ENCODE measurements around the gene FZD8. TPM values are rescaled to one million over a fixed set of nuclear protein-coding genes. Genes with fewer than 3 reads are reported as not detected.

FZD8 gene
- total RNA-seq, 4 donors from 2014 or later: 3.5 to 10.3 (median 6.0) TPM

GRCh38 chr10:35600193-35600592, 41.9 kb downstream of the FZD8 start:
- no peak for DNase-seq (ENCODE audit: low spot score in 2 of 2)
- no peaks in the 10 kb centered on the region for H3K4me1 ChIP-seq
- no peak overlapping the region for H3K4me3 ChIP-seq
- H3K36me3 ChIP-seq: no peaks in the 10 kb centered on the region
- TF ChIP-seq EP300 (IDR thresholded peaks at IDR 0.05): no peak
- no peak for TF ChIP-seq CTCF (IDR thresholded peaks at IDR 0.05)
- TF ChIP-seq POLR2AphosphoS5 (IDR thresholded peaks at IDR 0.05): no peak
- TF ChIP-seq POLR2A (IDR thresholded peaks at IDR 0.05): no peak
- H3K27ac ChIP-seq: no peak overlapping the region
- no peaks in the 10 kb centered on the region for H3K9me3 ChIP-seq
- 77% methylated on average over 2 of the region's 2 CpGs for WGBS
- peaks cover 22% of the 10 kb centered on the region for H3K27me3 ChIP-seq

GRCh38 chr10:35598379-35598778, 43.7 kb downstream of the FZD8 start:
- WGBS: 42% methylated on average over 6 of the region's 6 CpGs
- H3K9me3 ChIP-seq: no peaks in the 10 kb centered on the region
- peaks cover 18% of the 10 kb centered on the region for H3K27me3 ChIP-seq
- H3K27ac ChIP-seq: no peak overlapping the region
- DNase-seq (ENCODE audit: low spot score in 2 of 2): no peak
- H3K4me3 ChIP-seq: no peak overlapping the region
- no peak for TF ChIP-seq CTCF (IDR thresholded peaks at IDR 0.05)
- no peaks in the 10 kb centered on the region for H3K4me1 ChIP-seq
- no peaks in the 10 kb centered on the region for H3K36me3 ChIP-seq

DNA sequence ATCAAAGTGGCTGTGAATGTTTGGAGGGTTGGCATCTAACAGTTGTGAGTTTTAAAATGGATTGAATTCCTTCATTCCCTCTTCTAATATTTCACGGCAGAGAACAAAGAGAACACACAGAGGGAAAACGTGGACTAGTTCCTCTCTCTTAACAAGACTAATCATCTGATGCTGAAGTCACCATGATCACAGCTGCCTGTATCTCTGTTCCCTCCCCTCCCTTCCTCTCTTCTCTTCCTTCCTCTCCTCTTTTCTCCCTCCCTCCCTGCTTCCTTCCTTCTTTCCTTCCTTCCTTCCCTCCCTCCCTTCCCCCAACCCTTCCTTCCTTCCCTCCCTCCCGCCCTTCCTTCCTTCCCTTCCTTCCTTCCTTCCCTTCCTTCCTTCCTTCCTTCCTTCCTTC, 47.0 kb downstream of the FZD8 start:
- H3K27me3 ChIP-seq: peaks cover 5% of the 10 kb centered on the region
- 44% methylated on average over 3 of the region's 3 CpGs for WGBS
- H3K4me1 ChIP-seq: no peaks in the 10 kb centered on the region
- DNase-seq (ENCODE audit: low spot score in 2 of 2): no peak
- no peak for TF ChIP-seq POLR2A (IDR thresholded peaks at IDR 0.05)
- no peak for TF ChIP-seq POLR2AphosphoS5 (IDR thresholded peaks at IDR 0.05)
- no peak for TF ChIP-seq EP300 (IDR thresholded peaks at IDR 0.05)
- no peak for TF ChIP-seq CTCF (IDR thresholded peaks at IDR 0.05)
- H3K9me3 ChIP-seq: no peaks in the 10 kb centered on the region
- H3K27ac ChIP-seq: no peak overlapping the region
- H3K4me3 ChIP-seq: no peak overlapping the region
- H3K36me3 ChIP-seq: no peaks in the 10 kb centered on the region

DNA sequence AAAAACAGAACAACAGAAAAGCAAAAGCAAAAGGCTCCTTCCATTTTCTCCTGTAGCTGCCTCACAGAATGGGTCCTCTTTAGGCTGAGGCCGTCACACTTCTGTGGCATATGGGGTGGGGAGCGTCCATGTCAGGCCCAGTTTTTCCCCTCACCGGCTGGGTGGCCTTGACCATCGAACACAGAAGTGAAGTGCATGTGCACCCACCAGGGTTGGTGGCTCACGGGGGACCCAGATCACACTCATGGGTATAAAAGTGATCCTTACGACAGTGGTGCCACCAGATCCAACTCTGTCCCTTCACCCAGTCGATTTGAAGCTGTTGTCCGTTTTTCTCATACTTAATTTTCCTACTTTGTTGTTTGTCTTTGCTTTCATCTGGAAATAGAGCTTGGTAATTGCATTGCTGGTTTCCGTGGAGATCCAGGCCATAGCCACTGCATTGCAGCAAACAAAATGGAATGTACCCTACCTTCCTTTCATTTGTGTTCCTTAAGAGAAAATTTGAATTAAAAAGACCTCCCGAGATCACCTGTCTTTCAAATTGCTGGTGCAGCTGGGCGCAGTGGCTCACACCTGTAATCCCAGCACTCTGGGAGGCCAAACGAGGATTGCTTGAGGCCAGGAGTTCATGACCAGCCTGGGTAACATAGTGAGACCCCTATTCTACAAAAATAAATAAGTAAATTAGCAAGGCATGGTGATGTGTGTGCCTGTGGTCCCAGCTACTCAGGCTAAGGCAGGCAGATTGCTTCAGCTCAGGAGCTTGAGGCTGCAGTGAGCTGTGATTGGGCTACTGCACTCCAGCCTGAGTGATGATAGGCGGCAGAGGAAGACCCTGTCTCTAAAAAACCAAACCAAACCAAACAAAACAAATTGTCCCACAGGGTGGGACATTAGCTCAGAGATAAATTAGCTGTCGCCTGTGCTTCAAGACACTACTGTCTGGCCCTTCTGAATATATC, 47.7 kb downstream of the FZD8 start:
- TF ChIP-seq EP300 (IDR thresholded peaks at IDR 0.05): no peak
- TF ChIP-seq CTCF (IDR thresholded peaks at IDR 0.05): no peak
- 64% methylated on average over 14 of the region's 14 CpGs for WGBS

GRCh38 chr10:35592441-35592840, 49.7 kb downstream of the FZD8 start:
- Histone ChIP-seq H3K27ac (no peak overlapping the region), H3K4me3 (no peak overlapping the region), H3K36me3 (no peaks in the 10 kb centered on the region), H3K27me3 (peaks cover 3% of the 10 kb centered on the region), H3K4me1 (no peaks in the 10 kb centered on the region), H3K9me3 (no peaks in the 10 kb centered on the region)
- DNase-seq (ENCODE audit: low spot score in 2 of 2): no peak
- WGBS: 73% methylated on average over 4 of the region's 4 CpGs
- TF ChIP-seq POLR2AphosphoS5 (IDR thresholded peaks at IDR 0.05) (no peak), CTCF (IDR thresholded peaks at IDR 0.05) (no peak), EP300 (IDR thresholded peaks at IDR 0.05) (no peak), POLR2A (IDR thresholded peaks at IDR 0.05) (no peak)

More for the DNA sequence above, 47.7 kb downstream of the FZD8 start:
- Histone ChIP-seq H3K4me3 (no peak overlapping the region), H3K4me1 (no peaks in the 10 kb centered on the region), H3K9me3 (no peaks in the 10 kb centered on the region), H3K27me3 (peaks cover 3% of the 10 kb centered on the region), H3K27ac (no peak overlapping the region), H3K36me3 (no peaks in the 10 kb centered on the region)
- no peak for DNase-seq (ENCODE audit: low spot score in 2 of 2)

Data from suprapubic skin (tissue), 4 donors.